KMS-11 (cell line): ENCODE measurements around the gene DSCAML1.

ENCODE experiments used
- H2AFZ ChIP-seq: fragments of 200-600 bp; sonication (generic); 2 replicates; pipeline ENCODE4 v1.6.1; 2016; ENCODE audit warnings: antibody characterized with exemption, mixed run types, low read depth
- H3K27ac ChIP-seq: fragments of 200-600 bp; sonication (generic); 2 replicates; pipeline ENCODE4 v1.6.1; 2016; ENCODE audit warnings: mild to moderate bottlenecking, mixed run types
- H3K27me3 ChIP-seq: fragments of 200-600 bp; sonication (generic); 2 replicates; pipeline ENCODE4 v1.6.1; 2017; ENCODE audit warnings: mild to moderate bottlenecking, low read depth, mixed run types, moderate library complexity; ENCODE audit not compliant: insufficient read depth
- H3K36me3 ChIP-seq: fragments of 200-600 bp; sonication (generic); 2 replicates; pipeline ENCODE4 v1.6.1; 2017; ENCODE audit warnings: mild to moderate bottlenecking, mixed run types; ENCODE audit not compliant: insufficient read depth
- H3K4me1 ChIP-seq: fragments of 200-600 bp; sonication (generic); 2 replicates; pipeline ENCODE4 v1.6.1; 2016; ENCODE audit warnings: mild to moderate bottlenecking, low read depth, mixed run types; ENCODE audit not compliant: poor library complexity, severe bottlenecking
- H3K4me2 ChIP-seq: fragments of 200-600 bp; sonication (generic); 2 replicates; pipeline ENCODE4 v1.7.0; 2016; ENCODE audit warnings: mild to moderate bottlenecking, mixed run types
- H3K4me3 ChIP-seq: fragments of 200-600 bp; sonication (generic); IDR thresholded peaks from 2 replicates; pipeline ENCODE4 v1.6.1; 2017; ENCODE audit warnings: low read depth, low read length, mixed read lengths; ENCODE audit not compliant: insufficient read depth
- H3K79me2 ChIP-seq: fragments of 200-600 bp; sonication (generic); 2 replicates; pipeline ENCODE4 v1.6.1; 2016; ENCODE audit warnings: low read depth, mixed run types; ENCODE audit not compliant: insufficient read depth
- H3K9ac ChIP-seq: fragments of 200-600 bp; sonication (generic); 2 replicates; pipeline ENCODE4 v1.6.1; 2016; ENCODE audit warnings: mild to moderate bottlenecking, mixed run types
- H4K20me1 ChIP-seq: fragments of 200-600 bp; sonication (generic); 2 replicates; pipeline ENCODE4 v1.6.1; 2016; ENCODE audit warnings: mild to moderate bottlenecking, mixed run types; ENCODE audit not compliant: insufficient read depth
- CTCF ChIP-seq: fragments of 200-600 bp; sonication (generic); conservative IDR thresholded peaks from 2 replicates; pipeline ENCODE4 v1.6.1; 2017; ENCODE audit warnings: low read depth, mild to moderate bottlenecking, antibody characterized with exemption, low read length, moderate library complexity, mixed read lengths

Gene DSCAML1

GRCh38 chr11:117473481-117474091 lies 323.4 kb downstream of the DSCAML1 start:
- no peak for TF ChIP-seq CTCF
- Histone ChIP-seq H3K9ac (no peak overlapping the region), H4K20me1 (no peaks in the 10 kb centered on the region), H3K4me1 (peaks cover 10% of the 10 kb centered on the region), H2AFZ (no peak overlapping the region), H3K4me2 (0 out of 2 replicates have a peak overlapping the region, but pooled peaks have one; percentile 6), H3K27ac (peak overlapping the region; percentile 23; the same call in 1 of the 2 replicates), H3K27me3 (no peaks in the 10 kb centered on the region), H3K4me3 (no peak overlapping the region), H3K79me2 (no peaks in the 10 kb centered on the region), H3K36me3 (no peaks in the 10 kb centered on the region)

GRCh38 chr11:117471776-117472175 lies 325.2 kb downstream of the DSCAML1 start:
- H3K4me2 ChIP-seq = no peak overlapping the region
- H2AFZ ChIP-seq = no peak overlapping the region
- H3K36me3 ChIP-seq = no peaks in the 10 kb centered on the region
- H3K4me1 ChIP-seq = peaks cover 10% of the 10 kb centered on the region
- no peak overlapping the region for H3K9ac ChIP-seq
- no peak overlapping the region for H3K27ac ChIP-seq
- H4K20me1 ChIP-seq = no peaks in the 10 kb centered on the region
- TF ChIP-seq CTCF = no peak
- no peaks in the 10 kb centered on the region for H3K27me3 ChIP-seq
- H3K79me2 ChIP-seq = no peaks in the 10 kb centered on the region
- no peak overlapping the region for H3K4me3 ChIP-seq

- Histone ChIP-seq H3K4me3 (no peak overlapping the region), H3K36me3 (no peaks in the 10 kb centered on the region), H3K79me2 (no peaks in the 10 kb centered on the region), H3K9ac (no peak overlapping the region), H4K20me1 (no peaks in the 10 kb centered on the region), H3K27ac (no peak overlapping the region), H3K4me1 (peaks cover 10% of the 10 kb centered on the region), H3K4me2 (no peak overlapping the region), H2AFZ (no peak overlapping the region), H3K27me3 (no peaks in the 10 kb centered on the region)
- no peak for TF ChIP-seq CTCF
Observed at GRCh38 chr11:117470576-117470975, 326.4 kb downstream of the DSCAML1 start.

GRCh38 chr11:117468888-117469287 lies 328.1 kb downstream of the DSCAML1 start:
- no peaks in the 10 kb centered on the region for H3K27me3 ChIP-seq
- H3K36me3 ChIP-seq = no peaks in the 10 kb centered on the region
- no peak overlapping the region for H2AFZ ChIP-seq
- peaks cover 9% of the 10 kb centered on the region for H3K4me1 ChIP-seq
- H4K20me1 ChIP-seq = no peaks in the 10 kb centered on the region
- H3K79me2 ChIP-seq = no peaks in the 10 kb centered on the region
- no peak overlapping the region for H3K4me2 ChIP-seq
- H3K4me3 ChIP-seq = no peak overlapping the region
- H3K9ac ChIP-seq = no peak overlapping the region
- no peak for TF ChIP-seq CTCF
- no peak overlapping the region for H3K27ac ChIP-seq
